ENCODE data around the gene ITGA5. TPM values are rescaled to one million over a fixed set of nuclear protein-coding genes. Genes with fewer than 3 reads are reported as not detected.

ITGA5 gene
- total RNA-seq, 2 donors from 2014 or later = 7.8 to 120 TPM

DNA sequence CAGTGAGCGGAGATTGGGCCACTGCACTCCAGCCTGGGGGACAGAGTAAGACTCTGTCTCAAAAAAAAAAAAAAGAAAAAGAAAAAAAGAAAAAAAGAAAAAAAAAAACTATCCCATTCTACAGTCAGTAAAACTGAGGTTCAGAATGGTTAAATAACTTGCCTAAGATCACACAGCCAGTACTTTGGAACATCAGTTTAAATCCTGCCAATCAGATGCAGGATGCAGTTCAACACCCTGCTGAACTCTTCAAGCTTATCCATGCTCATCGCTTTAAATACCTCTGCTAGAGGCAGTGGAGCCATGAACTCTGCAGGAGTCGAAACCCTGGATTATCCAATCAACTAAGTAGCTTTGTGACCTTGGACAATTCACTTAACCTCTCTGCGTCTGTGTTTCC, 37.9 kb downstream of the ITGA5 start:
- no peak overlapping the region for H3K4me3 ChIP-seq
- H3K9me3 ChIP-seq = no peaks in the 10 kb centered on the region
- intact Hi-C loops (cut with DNase I) = no loop called here
- H3K36me3 ChIP-seq = no peaks in the 10 kb centered on the region
- TF ChIP-seq, protein P1, sequence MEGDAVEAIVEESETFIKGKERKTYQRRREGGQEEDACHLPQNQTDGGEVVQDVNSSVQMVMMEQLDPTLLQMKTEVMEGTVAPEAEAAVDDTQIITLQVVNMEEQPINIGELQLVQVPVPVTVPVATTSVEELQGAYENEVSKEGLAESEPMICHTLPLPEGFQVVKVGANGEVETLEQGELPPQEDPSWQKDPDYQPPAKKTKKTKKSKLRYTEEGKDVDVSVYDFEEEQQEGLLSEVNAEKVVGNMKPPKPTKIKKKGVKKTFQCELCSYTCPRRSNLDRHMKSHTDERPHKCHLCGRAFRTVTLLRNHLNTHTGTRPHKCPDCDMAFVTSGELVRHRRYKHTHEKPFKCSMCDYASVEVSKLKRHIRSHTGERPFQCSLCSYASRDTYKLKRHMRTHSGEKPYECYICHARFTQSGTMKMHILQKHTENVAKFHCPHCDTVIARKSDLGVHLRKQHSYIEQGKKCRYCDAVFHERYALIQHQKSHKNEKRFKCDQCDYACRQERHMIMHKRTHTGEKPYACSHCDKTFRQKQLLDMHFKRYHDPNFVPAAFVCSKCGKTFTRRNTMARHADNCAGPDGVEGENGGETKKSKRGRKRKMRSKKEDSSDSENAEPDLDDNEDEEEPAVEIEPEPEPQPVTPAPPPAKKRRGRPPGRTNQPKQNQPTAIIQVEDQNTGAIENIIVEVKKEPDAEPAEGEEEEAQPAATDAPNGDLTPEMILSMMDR (IDR thresholded peaks at IDR 0.05) = no peak
- H3K9ac ChIP-seq (ENCODE audit: low read depth in 2 of 2, low read length in 2 of 2) = no peak overlapping the region
- no peaks in the 10 kb centered on the region for H3K4me1 ChIP-seq
- H3K27ac ChIP-seq = no peak overlapping the region
- no peaks in the 10 kb centered on the region for H3K27me3 ChIP-seq
- DNase-seq = no peak

DNA sequence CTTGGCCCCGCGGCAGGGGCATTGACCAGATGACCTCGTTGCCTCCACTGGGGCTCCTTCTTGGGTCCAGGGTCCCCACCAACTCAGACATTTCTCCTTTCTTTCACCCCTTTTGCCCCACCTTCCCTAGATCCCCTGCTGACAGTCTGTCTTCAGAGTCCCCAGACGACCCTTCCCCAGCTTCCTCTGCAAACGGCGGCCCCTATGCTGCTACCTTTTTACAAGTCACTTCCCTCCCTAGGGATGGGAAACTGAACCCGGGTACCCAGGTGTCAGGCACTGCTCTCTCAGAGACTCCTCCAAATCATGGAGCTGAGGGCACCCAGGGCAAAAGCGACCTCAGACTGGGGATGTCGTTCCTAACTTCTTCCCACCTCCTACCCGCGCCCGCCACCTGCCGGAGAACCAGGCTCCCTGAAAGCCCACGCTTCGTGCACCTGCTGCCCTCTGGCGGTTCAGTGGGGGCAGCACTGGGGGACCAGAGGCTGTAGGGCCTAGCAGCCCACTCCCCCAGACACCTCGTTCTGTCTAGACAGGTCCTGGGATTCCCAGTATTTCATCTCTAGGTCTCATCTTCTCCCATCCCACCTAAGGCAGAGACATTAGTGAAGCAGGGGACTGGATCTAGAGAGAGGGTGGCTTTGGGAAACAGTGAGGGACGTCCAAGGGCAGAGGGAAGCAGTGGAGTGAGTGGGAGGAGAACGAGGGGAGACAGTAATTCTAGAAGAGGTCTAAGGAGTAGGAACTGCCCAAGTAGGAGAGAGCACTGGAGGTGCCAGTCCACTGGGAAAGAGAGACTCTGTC, 39.5 kb downstream of the ITGA5 start:
- H3K27ac ChIP-seq = no peak overlapping the region
- H3K9me3 ChIP-seq = no peaks in the 10 kb centered on the region
- H3K9ac ChIP-seq (ENCODE audit: low read depth in 2 of 2, low read length in 2 of 2) = peak overlapping the region; percentile 51 to 68
- TF ChIP-seq, protein P1 (IDR thresholded peaks at IDR 0.05) = peak; percentile 100
- intact Hi-C loops (cut with DNase I) = no loop called here
- peak; percentile 95 for DNase-seq
- H3K4me1 ChIP-seq = no peaks in the 10 kb centered on the region
- peak overlapping the region; percentile 32 for H3K4me3 ChIP-seq
- H3K27me3 ChIP-seq = no peaks in the 10 kb centered on the region
- no peaks in the 10 kb centered on the region for H3K36me3 ChIP-seq

DNA sequence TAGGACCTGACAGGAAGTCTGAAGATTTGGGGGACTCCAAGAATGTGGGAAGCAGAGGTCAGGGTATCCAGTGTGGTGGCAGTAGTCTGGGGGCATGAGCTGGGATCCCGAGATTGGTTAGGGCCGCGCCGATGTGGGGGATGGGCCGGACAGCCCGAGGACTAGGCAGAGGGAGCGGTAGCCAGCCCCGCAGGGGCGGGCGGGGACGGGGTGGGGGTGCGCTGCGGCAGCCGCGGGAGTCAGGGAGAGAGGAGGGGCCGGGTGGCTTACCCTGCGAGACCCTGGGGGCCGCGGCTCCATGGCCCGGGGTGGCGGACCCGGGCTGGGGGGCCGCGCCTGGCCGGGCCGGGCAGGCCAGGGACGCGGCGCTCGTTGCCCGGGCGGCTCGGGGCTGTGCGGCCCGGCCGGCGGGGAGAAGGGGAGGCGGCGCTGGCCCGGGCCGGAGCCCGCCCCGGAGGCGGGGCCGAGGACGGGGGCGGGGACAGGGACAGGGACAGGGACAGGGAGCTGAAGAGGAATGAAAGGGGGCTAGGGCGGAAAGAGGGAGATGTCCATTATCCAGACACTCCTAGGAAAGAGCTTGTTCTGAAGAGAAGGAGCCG, 40.2 kb downstream of the ITGA5 start:
- peak overlapping the region; percentile 32 for H3K4me3 ChIP-seq
- H3K4me1 ChIP-seq = no peaks in the 10 kb centered on the region
- TF ChIP-seq, protein P1 (IDR thresholded peaks at IDR 0.05) = no peak
- DNase-seq = peak; percentile 73
- H3K27ac ChIP-seq = no peak overlapping the region
- intact Hi-C loops (cut with DNase I) = no loop called here
- peak overlapping the region; percentile 51 to 68 for H3K9ac ChIP-seq (ENCODE audit: low read depth in 2 of 2, low read length in 2 of 2)
- H3K9me3 ChIP-seq = no peaks in the 10 kb centered on the region
- no peaks in the 10 kb centered on the region for H3K27me3 ChIP-seq
- no peaks in the 10 kb centered on the region for H3K36me3 ChIP-seq

DNA sequence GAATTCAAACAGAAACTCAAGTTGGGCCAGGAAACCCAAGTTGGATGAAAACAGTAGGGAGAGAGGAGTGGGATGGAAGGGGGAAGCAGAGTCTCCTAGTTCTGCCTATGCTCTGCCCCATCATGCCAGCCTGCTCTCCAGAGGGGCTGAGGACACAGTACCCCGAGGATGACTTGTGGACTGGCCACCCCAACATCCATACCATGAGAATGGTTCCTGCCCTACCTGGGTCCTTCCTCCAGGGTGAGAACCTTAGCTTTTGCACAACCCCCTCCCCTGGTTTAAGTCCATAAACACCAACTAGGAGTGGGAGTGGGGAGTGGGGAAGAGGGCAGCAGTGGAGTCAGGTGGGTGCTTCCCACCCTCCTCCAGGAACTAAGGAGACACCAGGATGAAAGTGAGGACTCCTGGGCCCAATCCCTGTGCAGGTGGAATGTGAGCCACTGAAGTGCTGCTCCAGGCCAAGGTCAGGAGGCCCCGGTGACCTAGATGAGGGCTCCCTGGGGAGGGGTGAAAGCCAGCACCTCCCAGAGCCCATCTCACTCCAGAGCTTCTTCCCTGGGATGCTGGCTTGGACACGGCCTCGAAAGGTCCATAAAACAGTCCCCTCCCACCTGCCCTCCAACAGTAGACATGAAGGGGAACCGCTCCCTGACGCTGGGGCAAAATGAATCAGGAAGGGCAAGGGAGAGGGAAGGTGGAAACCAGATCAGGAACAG, 41.1 kb downstream of the ITGA5 start:
- Histone ChIP-seq H3K9ac (ENCODE audit: low read depth in 2 of 2, low read length in 2 of 2) (peak overlapping the region in 1 of 2 donors; percentile 38), H3K36me3 (no peaks in the 10 kb centered on the region), H3K27ac (no peak overlapping the region), H3K4me3 (peak overlapping the region; percentile 32), H3K9me3 (no peaks in the 10 kb centered on the region), H3K27me3 (no peaks in the 10 kb centered on the region), H3K4me1 (no peaks in the 10 kb centered on the region)
- intact Hi-C loops (cut with DNase I) = no loop called here
- no peak for DNase-seq
- TF ChIP-seq, protein P1 (IDR thresholded peaks at IDR 0.05) = no peak

DNA sequence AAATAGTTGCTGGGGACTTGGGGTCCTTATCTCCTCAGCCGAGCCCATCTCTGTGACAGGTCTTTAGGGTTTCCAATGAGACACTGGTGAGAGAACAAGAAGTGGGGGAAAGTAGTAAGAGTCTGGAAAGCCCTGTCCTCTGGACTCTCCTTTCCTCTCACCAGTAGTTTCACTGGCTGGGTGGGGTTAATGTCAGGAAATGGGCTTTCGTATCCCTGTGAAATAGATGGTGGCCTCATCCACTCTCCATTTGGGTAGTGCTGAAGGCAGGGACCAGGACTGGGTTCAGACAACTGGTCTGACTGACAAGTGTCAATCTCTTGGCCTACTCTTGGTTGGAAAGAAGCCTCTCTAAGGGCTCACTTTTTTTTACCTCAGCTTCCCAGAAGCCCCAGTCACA, 42.1 kb downstream of the ITGA5 start:
- Histone ChIP-seq H3K4me1 (no peaks in the 10 kb centered on the region), H3K9me3 (no peaks in the 10 kb centered on the region), H3K27ac (no peak overlapping the region), H3K27me3 (no peaks in the 10 kb centered on the region), H3K9ac (ENCODE audit: low read depth in 2 of 2, low read length in 2 of 2) (peak overlapping the region in 1 of 2 donors; percentile 4), H3K4me3 (no peak overlapping the region), H3K36me3 (no peaks in the 10 kb centered on the region)
- intact Hi-C loops (cut with DNase I) = no loop called here
- TF ChIP-seq, protein P1 (IDR thresholded peaks at IDR 0.05) = no peak
- DNase-seq = no peak
